ENCODE data around the gene ZNF396.

ZNF396 gene

GRCh38 chr18:35355140-35355618, 22.0 kb downstream of the ZNF396 start:
- H3K27me3 ChIP-seq (ENCODE audit: control insufficient read depth, insufficient read depth, low read length), result no peaks in the 10 kb centered on the region
- H3K9ac ChIP-seq, result no peak overlapping the region
- peak overlapping the region; percentile 31 for H3K4me2 ChIP-seq (ENCODE audit: low read length)
- peak; percentile 85 for TF ChIP-seq CTCF (IDR thresholded peaks at IDR 0.05)
- peak overlapping the region; percentile 38 for H3K4me3 ChIP-seq (ENCODE audit: low read depth, low read length)
- H3K4me1 ChIP-seq, result peaks cover 5% of the 10 kb centered on the region
- H2AFZ ChIP-seq, result peak overlapping the region; percentile 63
- no peaks in the 10 kb centered on the region for H3K9me3 ChIP-seq (ENCODE audit: control insufficient read depth, low read length)
- no peaks in the 10 kb centered on the region for H3K36me3 ChIP-seq (ENCODE audit: control insufficient read depth, insufficient read depth, low read length)
- no peaks in the 10 kb centered on the region for H3K79me2 ChIP-seq
- no peak overlapping the region for H3K27ac ChIP-seq

- peaks cover 5% of the 10 kb centered on the region for H3K4me1 ChIP-seq
- no peak overlapping the region for H3K9ac ChIP-seq
- H3K79me2 ChIP-seq, result no peaks in the 10 kb centered on the region
- H3K36me3 ChIP-seq (ENCODE audit: control insufficient read depth, insufficient read depth, low read length), result no peaks in the 10 kb centered on the region
- H3K4me2 ChIP-seq (ENCODE audit: low read length), result no peak overlapping the region
- H2AFZ ChIP-seq, result no peak overlapping the region
- H3K27ac ChIP-seq, result no peak overlapping the region
- no peak for TF ChIP-seq CTCF (IDR thresholded peaks at IDR 0.05)
- H3K4me3 ChIP-seq (ENCODE audit: low read depth, low read length), result no peak overlapping the region
- H3K27me3 ChIP-seq (ENCODE audit: control insufficient read depth, insufficient read depth, low read length), result no peaks in the 10 kb centered on the region
- no peaks in the 10 kb centered on the region for H3K9me3 ChIP-seq (ENCODE audit: control insufficient read depth, low read length)
Measured at GRCh38 chr18:35352778-35353177, 24.4 kb downstream of the ZNF396 start.

GRCh38 chr18:35352283-35352682, 24.9 kb downstream of the ZNF396 start:
- no peaks in the 10 kb centered on the region for H3K79me2 ChIP-seq
- peaks cover 5% of the 10 kb centered on the region for H3K4me1 ChIP-seq
- no peaks in the 10 kb centered on the region for H3K27me3 ChIP-seq (ENCODE audit: control insufficient read depth, insufficient read depth, low read length)
- H3K36me3 ChIP-seq (ENCODE audit: control insufficient read depth, insufficient read depth, low read length), result no peaks in the 10 kb centered on the region
- H2AFZ ChIP-seq, result no peak overlapping the region
- H3K4me2 ChIP-seq (ENCODE audit: low read length), result no peak overlapping the region
- H3K4me3 ChIP-seq (ENCODE audit: low read depth, low read length), result no peak overlapping the region
- no peaks in the 10 kb centered on the region for H3K9me3 ChIP-seq (ENCODE audit: control insufficient read depth, low read length)
- TF ChIP-seq CTCF (IDR thresholded peaks at IDR 0.05), result no peak
- no peak overlapping the region for H3K27ac ChIP-seq
- H3K9ac ChIP-seq, result no peak overlapping the region

GRCh38 chr18:35348001-35348400, 29.1 kb downstream of the ZNF396 start:
- Histone ChIP-seq H3K9ac (no peak overlapping the region), H3K79me2 (peaks cover 15% of the 10 kb centered on the region), H3K4me2 (ENCODE audit: low read length) (no peak overlapping the region), H3K36me3 (ENCODE audit: control insufficient read depth, insufficient read depth, low read length) (no peaks in the 10 kb centered on the region), H3K9me3 (ENCODE audit: control insufficient read depth, low read length) (no peaks in the 10 kb centered on the region), H3K27me3 (ENCODE audit: control insufficient read depth, insufficient read depth, low read length) (no peaks in the 10 kb centered on the region), H2AFZ (no peak overlapping the region), H3K4me1 (peaks cover 13% of the 10 kb centered on the region), H3K27ac (no peak overlapping the region), H3K4me3 (ENCODE audit: low read depth, low read length) (no peak overlapping the region)
- TF ChIP-seq CTCF (IDR thresholded peaks at IDR 0.05), result no peak

GRCh38 chr18:35345950-35346349, 31.2 kb downstream of the ZNF396 start:
- Histone ChIP-seq H3K9ac (no peak overlapping the region), H3K27me3 (ENCODE audit: control insufficient read depth, insufficient read depth, low read length) (no peaks in the 10 kb centered on the region), H3K4me1 (peaks cover 15% of the 10 kb centered on the region), H2AFZ (peak overlapping the region; percentile 94), H3K27ac (peak overlapping the region; percentile 99), H3K9me3 (ENCODE audit: control insufficient read depth, low read length) (no peaks in the 10 kb centered on the region), H3K36me3 (ENCODE audit: control insufficient read depth, insufficient read depth, low read length) (no peaks in the 10 kb centered on the region), H3K79me2 (peaks cover 25% of the 10 kb centered on the region), H3K4me3 (ENCODE audit: low read depth, low read length) (peak overlapping the region; percentile 35), H3K4me2 (ENCODE audit: low read length) (peak overlapping the region; percentile 49)
- no peak for TF ChIP-seq CTCF (IDR thresholded peaks at IDR 0.05)

Measured in parathyroid adenoma (tissue), 2 donors.